Lower lobe of right lung (tissue), 2 donors: ENCODE data around the gene IL1RAPL1. TPM values are rescaled to one million over a fixed set of nuclear protein-coding genes. Genes with fewer than 3 reads are reported as not detected.

ENCODE experiments used
- ATAC-seq, 2 donors: fragments of 200-7000 bp; cut with Tn5 transposase; one replicate each; pipeline ENCODE4 v1.9.1; 2020 to 2022; ENCODE audit warnings: mild to moderate bottlenecking in 2 of 2, moderate library complexity in 2 of 2
- DNase-seq: peaks from one replicate; pipeline ENCODE4 v3.0.0-alpha.2; 2020
- H3K27ac ChIP-seq: fragments of 200-600 bp; one replicate; pipeline ENCODE4 v1.8.0; 2022
- H3K27me3 ChIP-seq: fragments of 200-600 bp; one replicate; pipeline ENCODE4 v1.8.0; 2022; ENCODE audit warnings: low read depth
- H3K36me3 ChIP-seq: fragments of 200-600 bp; one replicate; pipeline ENCODE4 v1.8.0; 2022; ENCODE audit warnings: mild to moderate bottlenecking
- H3K4me1 ChIP-seq: fragments of 200-600 bp; one replicate; pipeline ENCODE4 v1.8.0; 2022
- H3K4me3 ChIP-seq: fragments of 200-600 bp; one replicate; pipeline ENCODE4 v1.8.0; 2022; ENCODE audit warnings: mild to moderate bottlenecking
- H3K9me3 ChIP-seq: fragments of 200-600 bp; one replicate; pipeline ENCODE4 v1.8.0; 2022
- intact Hi-C: fragments of 100-400 bp; cut with DNase I; formaldehyde crosslinking; loops from one replicate; pipeline ENCODE4 v1.11.0; 2022
- total RNA-seq: library from RNA; stranded (reverse); fragmentation: NEBNext Ultra II Directional; extraction: Animal tissue kit (Norgen Biotek cat#: 25700); gene quantifications from one replicate; pipeline ENCODE4 v1.2.1, GENCODE V29; 2021
- TF ChIP-seq, protein P1 (sequence below): fragments of 200-600 bp; IDR thresholded peaks from one replicate; pipeline ENCODE4 v1.8.0; 2022; ENCODE audit warnings: antibody characterized with exemption, mild to moderate bottlenecking
- donor health status: DM: no; HTN: yes; CAD: no; lungs with severe emphysema.

The IL1RAPL1 gene
- total RNA-seq, 1 donor from 2014 or later, result not detected

DNA sequence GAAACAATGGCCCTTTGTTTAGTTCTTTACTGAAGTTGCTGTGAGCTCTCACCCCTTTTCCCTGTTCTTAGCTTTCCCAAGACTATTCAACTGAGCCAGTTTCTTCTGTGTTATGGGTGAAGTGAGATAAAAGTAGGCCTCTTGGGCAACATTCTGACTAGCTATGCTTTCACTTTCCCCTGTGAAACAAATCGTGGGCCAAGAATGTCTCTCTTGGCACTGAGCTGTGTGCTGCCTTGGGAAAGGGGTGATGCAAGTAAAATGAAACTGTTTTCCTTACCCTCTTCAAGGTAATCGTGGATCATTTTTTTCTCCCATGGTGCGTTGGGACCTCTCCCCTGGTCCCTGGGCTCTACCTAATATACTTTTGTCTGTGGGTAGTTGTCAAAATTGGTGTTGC, 974.2 kb downstream of the IL1RAPL1 start:
- Histone ChIP-seq H3K4me3 (no peak overlapping the region), H3K4me1 (no peaks in the 10 kb centered on the region), H3K9me3 (no peaks in the 10 kb centered on the region), H3K27ac (no peak overlapping the region), H3K27me3 (no peaks in the 10 kb centered on the region), H3K36me3 (no peaks in the 10 kb centered on the region)
- ATAC-seq, result no peak
- DNase-seq, result no peak
- intact Hi-C loops, result no loop called here
- TF ChIP-seq, protein P1, sequence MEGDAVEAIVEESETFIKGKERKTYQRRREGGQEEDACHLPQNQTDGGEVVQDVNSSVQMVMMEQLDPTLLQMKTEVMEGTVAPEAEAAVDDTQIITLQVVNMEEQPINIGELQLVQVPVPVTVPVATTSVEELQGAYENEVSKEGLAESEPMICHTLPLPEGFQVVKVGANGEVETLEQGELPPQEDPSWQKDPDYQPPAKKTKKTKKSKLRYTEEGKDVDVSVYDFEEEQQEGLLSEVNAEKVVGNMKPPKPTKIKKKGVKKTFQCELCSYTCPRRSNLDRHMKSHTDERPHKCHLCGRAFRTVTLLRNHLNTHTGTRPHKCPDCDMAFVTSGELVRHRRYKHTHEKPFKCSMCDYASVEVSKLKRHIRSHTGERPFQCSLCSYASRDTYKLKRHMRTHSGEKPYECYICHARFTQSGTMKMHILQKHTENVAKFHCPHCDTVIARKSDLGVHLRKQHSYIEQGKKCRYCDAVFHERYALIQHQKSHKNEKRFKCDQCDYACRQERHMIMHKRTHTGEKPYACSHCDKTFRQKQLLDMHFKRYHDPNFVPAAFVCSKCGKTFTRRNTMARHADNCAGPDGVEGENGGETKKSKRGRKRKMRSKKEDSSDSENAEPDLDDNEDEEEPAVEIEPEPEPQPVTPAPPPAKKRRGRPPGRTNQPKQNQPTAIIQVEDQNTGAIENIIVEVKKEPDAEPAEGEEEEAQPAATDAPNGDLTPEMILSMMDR, result no peak

DNA sequence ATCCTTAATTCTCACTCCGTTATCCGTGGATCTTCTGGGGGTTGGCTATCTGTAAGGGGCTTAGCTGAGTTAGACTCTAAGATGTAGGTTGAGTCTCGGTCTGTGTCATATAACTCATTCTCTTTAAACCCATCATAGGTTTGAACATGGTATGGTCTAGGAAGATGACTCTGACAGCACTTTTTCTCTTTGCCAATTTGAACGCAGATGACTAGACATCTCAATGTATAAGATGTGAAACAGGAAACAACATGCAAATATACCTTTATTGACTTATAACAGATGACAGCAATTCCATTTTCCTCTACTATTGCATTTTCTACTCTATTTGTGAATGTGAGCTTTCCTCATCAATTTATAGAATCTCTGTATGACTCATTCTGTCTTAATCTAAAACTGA, 993.3 kb downstream of the IL1RAPL1 start:
- DNase-seq (no peak), ATAC-seq (no peak)
- TF ChIP-seq, protein P1, result no peak
- intact Hi-C loops, result no loop called here
- H3K9me3 ChIP-seq, result no peaks in the 10 kb centered on the region
- no peaks in the 10 kb centered on the region for H3K36me3 ChIP-seq
- no peaks in the 10 kb centered on the region for H3K27me3 ChIP-seq
- H3K27ac ChIP-seq, result no peak overlapping the region
- no peak overlapping the region for H3K4me3 ChIP-seq
- no peaks in the 10 kb centered on the region for H3K4me1 ChIP-seq

DNA sequence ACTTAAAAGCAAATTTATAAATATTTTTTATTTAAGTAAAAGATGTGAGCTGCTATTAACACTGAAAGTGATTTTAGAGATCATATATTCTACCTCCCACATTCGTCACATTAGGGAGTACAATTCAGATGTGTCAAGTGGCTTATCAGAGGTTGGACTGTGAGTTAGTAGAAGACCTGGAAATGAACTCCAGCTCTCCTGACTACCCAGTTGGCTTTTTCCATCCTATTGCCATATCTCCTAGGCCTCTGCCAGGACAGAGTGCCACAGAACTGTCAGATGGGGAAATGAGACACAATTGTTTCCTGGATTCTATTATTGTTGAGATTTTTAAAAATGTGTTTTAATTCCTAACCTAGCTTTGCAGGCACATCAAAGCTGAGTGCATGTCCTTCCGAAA, 994.0 kb downstream of the IL1RAPL1 start:
- no peak for ATAC-seq
- TF ChIP-seq, protein P1, result no peak
- H3K27ac ChIP-seq, result no peak overlapping the region

DNA sequence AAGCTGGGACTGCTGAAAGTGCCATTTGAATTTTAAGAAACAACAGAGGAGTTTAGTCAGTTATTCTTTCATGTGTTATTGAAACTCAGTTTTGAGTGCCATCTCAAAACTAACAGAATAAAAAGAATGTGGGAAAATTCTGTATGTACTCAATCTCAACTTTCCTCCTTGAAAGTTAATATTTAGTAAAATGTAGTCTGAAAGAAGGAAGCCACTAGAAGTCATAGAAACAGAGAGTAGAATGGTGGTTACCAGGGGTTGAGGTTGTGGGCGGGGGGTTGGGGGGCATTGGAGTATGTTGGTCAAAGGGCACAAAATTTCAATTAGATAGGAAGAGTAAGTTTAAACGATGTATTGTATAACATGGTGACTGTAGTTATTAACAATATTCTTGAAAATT, 999.9 kb downstream of the IL1RAPL1 start:
- TF ChIP-seq, protein P1, result no peak
- H3K27me3 ChIP-seq, result no peaks in the 10 kb centered on the region
- intact Hi-C loops, result no loop called here
- H3K4me1 ChIP-seq, result no peaks in the 10 kb centered on the region
- H3K27ac ChIP-seq, result no peak overlapping the region
- H3K9me3 ChIP-seq, result no peaks in the 10 kb centered on the region
- no peaks in the 10 kb centered on the region for H3K36me3 ChIP-seq
- ATAC-seq, result no peak
- H3K4me3 ChIP-seq, result no peak overlapping the region
- DNase-seq, result no peak

More for the DNA sequence above, 994.0 kb downstream of the IL1RAPL1 start:
- Histone ChIP-seq H3K27me3 (no peaks in the 10 kb centered on the region), H3K4me1 (no peaks in the 10 kb centered on the region), H3K4me3 (no peak overlapping the region), H3K9me3 (no peaks in the 10 kb centered on the region), H3K36me3 (no peaks in the 10 kb centered on the region)
- DNase-seq, result no peak
- intact Hi-C loops, result no loop called here

DNA sequence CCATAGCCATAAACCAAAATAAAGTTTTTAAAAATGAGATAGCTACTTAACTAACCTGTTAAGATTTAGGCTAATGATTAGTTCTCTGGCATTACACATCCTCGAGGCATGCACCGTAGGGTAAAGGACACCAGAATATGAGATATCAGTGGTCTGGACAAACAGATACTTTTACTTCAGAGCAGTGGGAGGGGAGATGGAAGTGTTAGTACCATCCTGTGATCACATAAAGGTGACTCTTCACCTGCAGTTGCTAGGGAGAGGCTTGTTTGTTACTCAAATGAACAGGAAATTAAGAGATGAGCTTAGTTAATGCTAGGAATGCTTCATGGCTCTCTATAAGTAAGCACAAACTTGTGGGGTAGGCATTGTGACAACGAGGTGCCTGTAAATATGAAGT, 1003.7 kb downstream of the IL1RAPL1 start:
- no peak for DNase-seq
- no peak overlapping the region for H3K4me3 ChIP-seq
- TF ChIP-seq, protein P1, result no peak
- H3K27me3 ChIP-seq, result no peaks in the 10 kb centered on the region
- no peaks in the 10 kb centered on the region for H3K4me1 ChIP-seq
- no peak for ATAC-seq
- H3K36me3 ChIP-seq, result no peaks in the 10 kb centered on the region
- no peak overlapping the region for H3K27ac ChIP-seq
- H3K9me3 ChIP-seq, result no peaks in the 10 kb centered on the region
- intact Hi-C loops, result no loop called here

DNA sequence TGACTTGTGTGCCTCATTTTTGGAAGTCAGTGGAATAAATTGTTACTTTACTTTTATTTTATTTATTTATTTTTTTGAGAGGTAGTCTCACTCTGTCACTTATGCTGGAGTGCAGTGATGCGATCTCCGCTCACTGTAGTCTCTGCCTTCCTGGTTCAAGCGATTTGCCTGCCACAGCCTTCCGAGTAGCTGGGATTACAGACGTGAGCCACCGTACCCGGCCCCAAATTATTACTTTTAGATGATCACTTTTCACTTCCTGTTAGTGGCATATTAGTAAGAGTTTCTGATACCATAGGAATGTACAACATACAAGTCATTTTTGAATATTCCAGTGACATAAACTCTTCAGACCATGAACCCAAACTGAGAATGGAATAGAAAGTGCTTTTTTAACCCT, 1017.1 kb downstream of the IL1RAPL1 start:
- Histone ChIP-seq H3K36me3 (no peaks in the 10 kb centered on the region), H3K9me3 (no peaks in the 10 kb centered on the region), H3K27ac (no peak overlapping the region), H3K4me3 (no peak overlapping the region), H3K4me1 (no peaks in the 10 kb centered on the region), H3K27me3 (no peaks in the 10 kb centered on the region)
- TF ChIP-seq, protein P1, result no peak
- ATAC-seq (no peak), DNase-seq (no peak)
- intact Hi-C loops, result no loop called here
